ENCODE results near the gene MBD5.
A peak's percentile ranks its signal among the peaks of the same experiment; 100 is the strongest.

Gene MBD5

GRCh38 chr2:148362144-148362796 is 341.4 kb downstream of the MBD5 start:
- H3K4me3 ChIP-seq (ENCODE audit: low read length) = no peak overlapping the region
- DNase-seq (ENCODE audit: low read depth, low spot score) = no peak

DNA sequence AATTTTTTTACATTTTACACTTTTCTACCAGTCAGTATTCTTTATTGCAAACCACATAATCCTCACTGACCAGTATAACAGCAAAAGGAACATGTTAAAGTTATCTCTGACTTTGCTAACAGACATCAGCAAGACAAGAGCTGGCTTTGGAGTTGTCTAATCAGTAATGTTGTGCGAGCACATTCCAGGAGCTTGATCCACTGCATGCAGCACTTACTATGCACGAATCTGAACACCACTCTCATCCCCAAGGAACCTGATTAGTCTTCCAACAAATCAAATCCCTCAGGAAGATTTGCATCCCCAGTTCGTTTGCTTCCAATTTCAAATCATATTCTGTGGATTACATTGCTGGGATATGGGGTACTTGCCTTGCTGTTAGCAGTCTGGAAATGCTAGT is 354.3 kb downstream of the MBD5 start:
- no peak overlapping the region for H3K4me3 ChIP-seq (ENCODE audit: low read length)
- no peak for DNase-seq (ENCODE audit: low read depth, low spot score)

DNA sequence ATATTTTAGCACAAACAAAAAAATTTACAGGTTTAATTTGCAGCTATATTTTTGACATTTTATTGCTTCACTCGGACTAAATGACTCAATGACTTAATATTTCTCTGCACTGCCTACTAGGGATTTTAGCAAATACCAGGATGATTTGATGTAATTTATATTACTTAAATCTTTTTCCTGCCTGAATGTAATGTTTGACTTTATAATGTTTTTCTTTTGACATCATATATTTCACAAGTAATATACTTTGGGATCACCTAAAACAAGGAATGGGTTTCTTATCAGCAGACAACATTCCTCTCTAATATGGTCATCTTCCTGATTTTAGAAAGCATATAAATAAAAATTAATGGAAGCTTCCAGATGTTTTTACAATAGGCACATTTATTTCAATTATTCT is 370.4 kb downstream of the MBD5 start:
- H3K4me3 ChIP-seq (ENCODE audit: low read length) = no peak overlapping the region
- DNase-seq (ENCODE audit: low read depth, low spot score) = no peak

DNA sequence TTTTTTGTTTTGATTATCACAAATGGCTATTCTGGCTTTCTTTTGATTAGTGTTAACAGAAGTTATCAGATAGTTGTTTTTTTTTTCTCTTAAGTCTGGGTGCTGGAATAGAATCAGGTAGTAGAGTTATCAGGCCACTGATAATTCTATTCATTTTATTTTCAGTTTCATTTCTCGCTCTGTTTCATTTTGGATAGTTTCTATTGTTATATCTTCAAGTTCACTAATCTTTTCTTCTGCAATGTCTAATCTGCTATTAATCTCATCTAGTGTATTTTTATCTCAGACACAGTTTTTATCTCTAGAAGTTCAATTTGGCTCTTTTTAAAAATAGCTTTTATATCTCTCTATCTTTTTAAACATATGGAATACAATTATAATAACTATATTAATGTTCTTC is 381.9 kb downstream of the MBD5 start:
- no peak for DNase-seq (ENCODE audit: low read depth, low spot score)

GRCh38 chr2:148410899-148411298 is 390.0 kb downstream of the MBD5 start:
- DNase-seq (ENCODE audit: low read depth, low spot score) = no peak
- no peak overlapping the region for H3K4me3 ChIP-seq (ENCODE audit: low read length)

More for the DNA sequence above, 381.9 kb downstream of the MBD5 start:
- H3K4me3 ChIP-seq (ENCODE audit: low read length) = no peak overlapping the region

- no peak overlapping the region for H3K4me3 ChIP-seq (ENCODE audit: low read length)
- DNase-seq (ENCODE audit: low read depth, low spot score) = no peak
These were observed 395.4 kb downstream of the MBD5 start for GRCh38 chr2:148416248-148416647.

DNA sequence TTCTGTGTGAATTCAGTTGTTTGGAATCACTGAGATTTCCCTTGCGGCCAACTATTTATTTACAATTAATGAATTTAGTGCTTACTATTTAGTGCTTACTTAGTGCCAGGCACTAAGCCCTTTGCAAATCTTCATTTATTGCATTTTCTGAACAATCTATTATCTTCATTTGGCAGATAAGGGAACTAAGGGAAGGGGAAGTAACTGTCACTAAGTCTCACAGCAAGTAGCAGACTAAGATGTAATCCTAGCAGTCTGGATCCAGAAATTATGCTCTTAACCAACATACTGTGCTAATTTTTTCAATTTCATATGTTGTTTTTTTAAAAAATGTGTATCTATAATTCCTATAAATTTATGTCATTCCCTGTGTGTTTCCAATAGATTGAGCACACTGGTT is 409.2 kb downstream of the MBD5 start:
- no peak for DNase-seq (ENCODE audit: low read depth, low spot score)
- H3K4me3 ChIP-seq (ENCODE audit: low read length) = no peak overlapping the region

GRCh38 chr2:148447877-148448276 is 427.0 kb downstream of the MBD5 start:
- no peak for DNase-seq (ENCODE audit: low read depth, low spot score)
- H3K4me3 ChIP-seq (ENCODE audit: low read length) = no peak overlapping the region

GRCh38 chr2:148450531-148450930 is 429.6 kb downstream of the MBD5 start:
- no peak overlapping the region for H3K4me3 ChIP-seq (ENCODE audit: low read length)
- no peak for DNase-seq (ENCODE audit: low read depth, low spot score)

DNA sequence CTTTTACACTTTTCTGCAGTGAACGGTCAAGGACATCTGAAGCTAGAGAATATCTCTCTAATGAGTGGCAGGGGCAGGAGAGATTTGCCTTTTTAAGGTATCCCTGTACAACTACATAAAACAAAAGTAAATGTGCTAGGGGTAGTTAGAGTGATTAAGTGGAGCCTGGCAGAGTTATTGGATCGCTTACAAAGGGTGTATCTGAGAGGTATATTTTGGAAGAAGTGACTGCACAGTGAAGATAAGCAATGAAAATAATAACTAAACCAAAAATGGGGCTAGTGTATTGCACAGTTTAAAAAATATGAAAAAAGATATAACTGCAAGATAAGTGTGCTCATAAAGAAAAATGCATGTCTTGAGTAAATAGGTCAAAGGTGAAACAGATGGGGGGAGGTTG is 430.2 kb downstream of the MBD5 start:
- no peak for DNase-seq (ENCODE audit: low read depth, low spot score)
- no peak overlapping the region for H3K4me3 ChIP-seq (ENCODE audit: low read length)

DNA sequence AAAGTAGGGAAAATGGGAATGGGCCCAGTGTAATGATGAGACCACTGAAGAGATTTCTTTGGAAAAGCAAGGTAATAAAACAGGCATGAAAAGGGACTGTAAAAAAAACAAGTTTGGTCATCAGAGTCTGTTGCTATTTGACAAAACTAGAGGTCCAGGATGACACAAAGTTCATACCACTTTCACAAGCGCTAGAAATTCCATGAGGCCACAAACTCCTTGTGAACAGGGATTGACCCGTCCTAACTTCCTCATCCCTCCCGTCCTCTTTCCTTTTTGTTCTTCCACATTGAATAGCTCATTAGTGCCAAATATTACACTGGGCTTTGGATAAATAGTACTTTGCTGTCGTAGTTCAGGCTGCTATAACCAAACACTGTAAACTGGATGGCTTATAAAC is 434.9 kb downstream of the MBD5 start:
- no peak overlapping the region for H3K4me3 ChIP-seq (ENCODE audit: low read length)
- no peak for DNase-seq (ENCODE audit: low read depth, low spot score)

- no peak overlapping the region for H3K4me3 ChIP-seq (ENCODE audit: low read length)
- DNase-seq (ENCODE audit: low read depth, low spot score) = no peak
These were observed 437.3 kb downstream of the MBD5 start for GRCh38 chr2:148458171-148458570.

GRCh38 chr2:148459377-148459778 is 438.5 kb downstream of the MBD5 start:
- DNase-seq (ENCODE audit: low read depth, low spot score) = no peak
- H3K4me3 ChIP-seq (ENCODE audit: low read length) = no peak overlapping the region

DNA sequence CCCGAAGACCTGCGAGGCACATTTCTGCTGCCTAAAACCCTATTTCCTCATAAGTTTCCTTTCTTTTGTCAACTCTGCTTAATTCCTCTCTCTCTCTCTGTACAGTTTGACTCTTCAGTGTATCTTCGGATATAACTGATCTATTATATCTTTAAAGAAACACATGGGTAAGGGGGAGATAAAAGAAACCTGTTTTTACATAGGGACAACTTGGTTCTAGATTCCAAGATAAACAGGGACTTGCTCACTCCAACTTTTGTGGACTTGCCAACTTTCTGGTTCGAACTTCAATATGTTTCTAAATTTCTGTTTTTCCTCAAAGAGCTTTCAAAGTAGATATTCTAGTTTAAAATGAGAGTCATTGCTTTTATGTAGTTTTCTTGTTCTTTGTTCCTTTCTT is 441.0 kb downstream of the MBD5 start:
- no peak for DNase-seq (ENCODE audit: low read depth, low spot score)
- no peak overlapping the region for H3K4me3 ChIP-seq (ENCODE audit: low read length)

- DNase-seq (ENCODE audit: low read depth, low spot score) = no peak
- H3K4me3 ChIP-seq (ENCODE audit: low read length) = no peak overlapping the region
These were observed 454.7 kb downstream of the MBD5 start for GRCh38 chr2:148475626-148476025.

- H3K4me3 ChIP-seq (ENCODE audit: low read length) = no peak overlapping the region
- peak; percentile 6 for DNase-seq (ENCODE audit: low read depth, low spot score)
These were observed 458.5 kb downstream of the MBD5 start for GRCh38 chr2:148479398-148479797.

- DNase-seq (ENCODE audit: low read depth, low spot score) = no peak
- no peak overlapping the region for H3K4me3 ChIP-seq (ENCODE audit: low read length)
These were observed 462.8 kb downstream of the MBD5 start for GRCh38 chr2:148483665-148484064.

- no peak for DNase-seq (ENCODE audit: low read depth, low spot score)
- H3K4me3 ChIP-seq (ENCODE audit: low read length) = no peak overlapping the region
These were observed 463.2 kb downstream of the MBD5 start for GRCh38 chr2:148484066-148484465.

GRCh38 chr2:148486655-148487054 is 465.8 kb downstream of the MBD5 start:
- H3K4me3 ChIP-seq (ENCODE audit: low read length) = no peak overlapping the region
- DNase-seq (ENCODE audit: low read depth, low spot score) = no peak

- no peak overlapping the region for H3K4me3 ChIP-seq (ENCODE audit: low read length)
- DNase-seq (ENCODE audit: low read depth, low spot score) = no peak
These were observed 466.5 kb downstream of the MBD5 start for GRCh38 chr2:148487439-148487838.

GRCh38 chr2:148490840-148491439 is 470.0 kb downstream of the MBD5 start:
- H3K4me3 ChIP-seq (ENCODE audit: low read length) = no peak overlapping the region
- no peak for DNase-seq (ENCODE audit: low read depth, low spot score)

All from Jurkat, Clone E6-1 (cell line).